IPS DF 6.9 (cell line): ENCODE measurements around the gene PLP1.
"Not testable (repeated sequence)": the region's sequence is repeated elsewhere in the genome, so short reads cannot be mapped to it uniquely, and the experiment has no call there.

Source experiments
- DNase-seq: peaks from one replicate; pipeline ENCODE4 v3.0.0-alpha.2; 2013; ENCODE audit warnings: low read depth, low spot score
- H3K27ac ChIP-seq: one replicate; pipeline ENCODE4 v1.5.1; 2013; ENCODE audit warnings: low read length, control low read depth
- H3K27me3 ChIP-seq: 2 replicates; pipeline ENCODE4 v1.6.1; 2013; ENCODE audit warnings: mild to moderate bottlenecking, low read length; ENCODE audit not compliant: control insufficient read depth, insufficient read depth
- H3K36me3 ChIP-seq: 2 replicates; pipeline ENCODE4 v1.6.1; 2013; ENCODE audit warnings: low read length; ENCODE audit not compliant: control insufficient read depth, insufficient read depth
- H3K4me1 ChIP-seq: 2 replicates; pipeline ENCODE4 v1.6.1; 2013; ENCODE audit warnings: low read length; ENCODE audit not compliant: control insufficient read depth, insufficient read depth
- H3K4me3 ChIP-seq: 2 replicates; pipeline ENCODE4 v1.5.1; 2013; ENCODE audit warnings: mild to moderate bottlenecking, low read length
- H3K9me3 ChIP-seq: 2 replicates; pipeline ENCODE4 v1.6.1; 2013; ENCODE audit warnings: low read length, inconsistent platforms; ENCODE audit not compliant: control insufficient read depth, insufficient read depth
- WGBS: extraction: QIAGEN DNeasy Blood & Tissue Kit; methylation state at CpG from one replicate; pipeline ENCODE4 v1.1.7; 2013; ENCODE audit warnings: mixed read lengths, missing lambda C conversion rate; ENCODE audit not compliant: insufficient read length, insufficient coverage; 5-methylcytosine and 5-hydroxymethylcytosine counted together

PLP1 gene

GRCh38 chrX:103742339-103742738 lies 34.3 kb upstream of the PLP1 start:
- DNase-seq, result peak; percentile 20
- no CpG with 5 or more reads among the region's 6 CpGs for WGBS

GRCh38 chrX:103747163-103747562 lies 29.5 kb upstream of the PLP1 start:
- no peaks in the 10 kb centered on the region for H3K9me3 ChIP-seq
- no CpG with 5 or more reads among the region's 2 CpGs for WGBS
- no peak overlapping the region for H3K4me3 ChIP-seq
- no peak for DNase-seq
- H3K27me3 ChIP-seq, result no peaks in the 10 kb centered on the region
- H3K36me3 ChIP-seq, result peaks cover 6% of the 10 kb centered on the region; the same call in 1 of the 2 replicates
- no peaks in the 10 kb centered on the region for H3K4me1 ChIP-seq
- no peak overlapping the region for H3K27ac ChIP-seq

More at GRCh38 chrX:103742339-103742738, 34.3 kb upstream of the PLP1 start:
- Histone ChIP-seq H3K9me3 (no peaks in the 10 kb centered on the region), H3K4me1 (peaks cover 2% of the 10 kb centered on the region; the same call in 1 of the 2 replicates), H3K27ac (peak overlapping the region; percentile 89), H3K27me3 (no peaks in the 10 kb centered on the region), H3K36me3 (peaks cover 3% of the 10 kb centered on the region; the same call in 1 of the 2 replicates), H3K4me3 (peak overlapping the region; percentile 70; the same call in 1 of the 2 replicates)

GRCh38 chrX:103754401-103754800 lies 22.2 kb upstream of the PLP1 start:
- peaks cover 3% of the 10 kb centered on the region; the same call in 1 of the 2 replicates for H3K36me3 ChIP-seq
- no CpG with 5 or more reads among the region's 4 CpGs for WGBS

GRCh38 chrX:103756736-103757135 lies 19.9 kb upstream of the PLP1 start:
- no CpG with 5 or more reads among the region's 3 CpGs for WGBS
- no peak for DNase-seq
- Histone ChIP-seq H3K4me3 (no peak overlapping the region), H3K4me1 (no peaks in the 10 kb centered on the region), H3K9me3 (no peaks in the 10 kb centered on the region), H3K27ac (no peak overlapping the region), H3K36me3 (peaks cover 3% of the 10 kb centered on the region; the same call in 1 of the 2 replicates), H3K27me3 (no peaks in the 10 kb centered on the region)

More at GRCh38 chrX:103754401-103754800, 22.2 kb upstream of the PLP1 start:
- no peak for DNase-seq
- Histone ChIP-seq H3K4me1 (no peaks in the 10 kb centered on the region), H3K27ac (no peak overlapping the region), H3K27me3 (no peaks in the 10 kb centered on the region), H3K4me3 (no peak overlapping the region), H3K9me3 (no peaks in the 10 kb centered on the region)

GRCh38 chrX:103758555-103758954 lies 18.1 kb upstream of the PLP1 start:
- no CpG with 5 or more reads among the region's 1 CpG for WGBS
- no peak for DNase-seq
- Histone ChIP-seq H3K27me3 (no peaks in the 10 kb centered on the region), H3K27ac (no peak overlapping the region), H3K36me3 (no peaks in the 10 kb centered on the region; the same call in 1 of the 2 replicates), H3K4me1 (no peaks in the 10 kb centered on the region; the same call in 1 of the 2 replicates), H3K4me3 (no peak overlapping the region), H3K9me3 (no peaks in the 10 kb centered on the region)

GRCh38 chrX:103763541-103763940 lies 13.1 kb upstream of the PLP1 start:
- not testable (repeated sequence) for H3K36me3 ChIP-seq, H3K4me3 ChIP-seq, H3K4me1 ChIP-seq, H3K27ac ChIP-seq, H3K27me3 ChIP-seq, DNase-seq, H3K9me3 ChIP-seq
- WGBS, result no CpG with 5 or more reads among the region's 5 CpGs

- not testable (repeated sequence) for H3K9me3 ChIP-seq, H3K27me3 ChIP-seq, DNase-seq, H3K27ac ChIP-seq, H3K4me1 ChIP-seq, H3K36me3 ChIP-seq
- no CpG with 5 or more reads among the region's 9 CpGs for WGBS
- H3K4me3 ChIP-seq, result peak overlapping the region; percentile 33; the same call in 1 of the 2 replicates
Observed at GRCh38 chrX:103766813-103767555, 9.7 kb upstream of the PLP1 start.

GRCh38 chrX:103773445-103773844 lies 3.2 kb upstream of the PLP1 start:
- Histone ChIP-seq H3K27me3 (no peaks in the 10 kb centered on the region), H3K4me3 (no peak overlapping the region), H3K9me3 (no peaks in the 10 kb centered on the region), H3K27ac (no peak overlapping the region), H3K36me3 (peaks cover 3% of the 10 kb centered on the region; the same call in 1 of the 2 replicates), H3K4me1 (no peaks in the 10 kb centered on the region)
- DNase-seq, result no peak
- no CpG with 5 or more reads among the region's 3 CpGs for WGBS

GRCh38 chrX:103774070-103774642 lies 2.5 kb upstream of the PLP1 start:
- Histone ChIP-seq H3K27ac (no peak overlapping the region), H3K9me3 (no peaks in the 10 kb centered on the region), H3K4me3 (no peak overlapping the region), H3K27me3 (no peaks in the 10 kb centered on the region), H3K4me1 (no peaks in the 10 kb centered on the region), H3K36me3 (peaks cover 3% of the 10 kb centered on the region; the same call in 1 of the 2 replicates)
- DNase-seq, result no peak
- WGBS, result no CpG with 5 or more reads among the region's 6 CpGs

GRCh38 chrX:103779141-103779789 lies 2.6 kb downstream of the PLP1 start:
- DNase-seq, result no peak
- Histone ChIP-seq H3K4me1 (no peaks in the 10 kb centered on the region), H3K36me3 (peaks cover 3% of the 10 kb centered on the region; the same call in 1 of the 2 replicates), H3K27me3 (no peaks in the 10 kb centered on the region), H3K9me3 (no peaks in the 10 kb centered on the region), H3K27ac (no peak overlapping the region), H3K4me3 (no peak overlapping the region)
- no CpG with 5 or more reads among the region's 6 CpGs for WGBS
